SK-N-SH treated with all-trans-retinoic acid at 6 μM for 48 hours (cell line): ENCODE measurements around the gene HPGD.

Experiments
- ATAC-seq: fragments of 200-7000 bp; cut with Tn5 transposase; 3 replicates; pipeline ENCODE4 v1.9.1; 2020; ENCODE audit warnings: mild to moderate bottlenecking, moderate library complexity
- BACH2 ChIP-seq: fragments of 250-450 bp; sonication (Bioruptor Pico); IDR thresholded peaks from 2 replicates; pipeline ENCODE4 v1.9.0; 2021; ENCODE audit warnings: mild to moderate bottlenecking, borderline replicate concordance
- CSDC2 ChIP-seq: fragments of 250-450 bp; sonication (Bioruptor Pico); IDR thresholded peaks from 2 replicates; pipeline ENCODE4 v1.5.0; 2020; ENCODE audit warnings: mild to moderate bottlenecking, moderate library complexity
- CSRNP3 ChIP-seq: fragments of 250-450 bp; sonication (Bioruptor Pico); IDR thresholded peaks from 2 replicates; pipeline ENCODE4 v1.5.1; 2021; ENCODE audit warnings: mild to moderate bottlenecking, moderate library complexity
- ESRRG ChIP-seq: fragments of 250-450 bp; sonication (Bioruptor Pico); IDR thresholded peaks from 2 replicates; pipeline ENCODE4 v1.6.1; 2021; ENCODE audit warnings: mild to moderate bottlenecking
- ISL1 ChIP-seq: fragments of 250-450 bp; sonication (Bioruptor Pico); IDR thresholded peaks from 2 replicates; pipeline ENCODE4 v2.1.2; 2022; ENCODE audit warnings: mild to moderate bottlenecking, moderate library complexity
- PPARA ChIP-seq: fragments of 250-450 bp; sonication (Bioruptor Pico); IDR thresholded peaks from 2 replicates; pipeline ENCODE4 v1.5.0; 2020; ENCODE audit warnings: mild to moderate bottlenecking, borderline replicate concordance
- RARB ChIP-seq: fragments of 250-450 bp; sonication (Bioruptor Pico); IDR thresholded peaks from 2 replicates; pipeline ENCODE4 v1.8.0; 2021; ENCODE audit warnings: mild to moderate bottlenecking, moderate library complexity
- SNAI2 ChIP-seq: fragments of 250-450 bp; sonication (Bioruptor Pico); IDR thresholded peaks from 2 replicates; pipeline ENCODE4 v1.5.0; 2020; ENCODE audit warnings: mild to moderate bottlenecking, moderate library complexity
- TCF4 ChIP-seq: fragments of 250-450 bp; sonication (Bioruptor Pico); IDR thresholded peaks from 2 replicates; pipeline ENCODE4 v1.8.0; 2021; ENCODE audit warnings: mild to moderate bottlenecking, moderate library complexity, borderline replicate concordance
- TOX ChIP-seq: fragments of 250-450 bp; sonication (Bioruptor Pico); IDR thresholded peaks from 2 replicates; pipeline ENCODE4 v1.8.0; 2021; ENCODE audit warnings: mild to moderate bottlenecking, moderate library complexity, borderline replicate concordance
- ZC3H10 ChIP-seq: fragments of 250-450 bp; sonication (Bioruptor Pico); IDR thresholded peaks from 2 replicates; pipeline ENCODE4 v1.5.1; 2021; ENCODE audit warnings: mild to moderate bottlenecking, moderate library complexity
- ZFP3 ChIP-seq: fragments of 250-450 bp; sonication (Bioruptor Pico); IDR thresholded peaks from 2 replicates; pipeline ENCODE4 v1.5.0; 2020; ENCODE audit warnings: mild to moderate bottlenecking, moderate library complexity
- ZNF565 ChIP-seq: fragments of 450-650 bp; formaldehyde crosslinking; conservative IDR thresholded peaks from 2 replicates; pipeline ENCODE4 v1.5.0; 2020; ENCODE audit warnings: low read depth, mild to moderate bottlenecking, moderate library complexity
- ZNF70 ChIP-seq: fragments of 450-650 bp; formaldehyde crosslinking; IDR thresholded peaks from 2 replicates; pipeline ENCODE4 v1.5.0; 2020; ENCODE audit warnings: mild to moderate bottlenecking, moderate library complexity
- ZNF8 ChIP-seq: fragments of 450-650 bp; formaldehyde crosslinking; IDR thresholded peaks from 2 replicates; pipeline ENCODE4 v1.5.0; 2020; ENCODE audit warnings: mild to moderate bottlenecking, moderate library complexity
- TF ChIP-seq, protein P1 (sequence below): fragments of 250-450 bp; sonication (Bioruptor Pico); IDR thresholded peaks from 2 replicates; pipeline ENCODE4 v1.5.0; 2020; ENCODE audit warnings: mild to moderate bottlenecking, moderate library complexity
- TF ChIP-seq, protein P2 (sequence below): fragments of 250-450 bp; sonication (Bioruptor Pico); IDR thresholded peaks from 2 replicates; pipeline ENCODE4 v1.5.1; 2020; ENCODE audit warnings: low read depth, mild to moderate bottlenecking, moderate library complexity
- TF ChIP-seq, protein P3 (sequence below): fragments of 250-450 bp; sonication (Bioruptor Pico); IDR thresholded peaks from 2 replicates; pipeline ENCODE4 v1.8.0; 2020; ENCODE audit warnings: mild to moderate bottlenecking, moderate library complexity, borderline replicate concordance
- TF ChIP-seq, protein P4 (sequence below): fragments of 250-450 bp; sonication (Bioruptor Pico); IDR thresholded peaks from 2 replicates; pipeline ENCODE4 v1.8.0; 2021; ENCODE audit warnings: low read depth, mild to moderate bottlenecking, moderate library complexity, borderline replicate concordance

HPGD gene

GRCh38 chr4:174563399-174563798 lies 41.1 kb upstream of the HPGD start (continued):
- no peak for TF ChIP-seq ZFP3 (CRISPR knock-in tag)
- no peak for TF ChIP-seq ISL1
- TF ChIP-seq CSDC2, result no peak
- TF ChIP-seq SNAI2, result no peak
- no peak for TF ChIP-seq RARB (CRISPR knock-in tag)
- TF ChIP-seq, protein P1, sequence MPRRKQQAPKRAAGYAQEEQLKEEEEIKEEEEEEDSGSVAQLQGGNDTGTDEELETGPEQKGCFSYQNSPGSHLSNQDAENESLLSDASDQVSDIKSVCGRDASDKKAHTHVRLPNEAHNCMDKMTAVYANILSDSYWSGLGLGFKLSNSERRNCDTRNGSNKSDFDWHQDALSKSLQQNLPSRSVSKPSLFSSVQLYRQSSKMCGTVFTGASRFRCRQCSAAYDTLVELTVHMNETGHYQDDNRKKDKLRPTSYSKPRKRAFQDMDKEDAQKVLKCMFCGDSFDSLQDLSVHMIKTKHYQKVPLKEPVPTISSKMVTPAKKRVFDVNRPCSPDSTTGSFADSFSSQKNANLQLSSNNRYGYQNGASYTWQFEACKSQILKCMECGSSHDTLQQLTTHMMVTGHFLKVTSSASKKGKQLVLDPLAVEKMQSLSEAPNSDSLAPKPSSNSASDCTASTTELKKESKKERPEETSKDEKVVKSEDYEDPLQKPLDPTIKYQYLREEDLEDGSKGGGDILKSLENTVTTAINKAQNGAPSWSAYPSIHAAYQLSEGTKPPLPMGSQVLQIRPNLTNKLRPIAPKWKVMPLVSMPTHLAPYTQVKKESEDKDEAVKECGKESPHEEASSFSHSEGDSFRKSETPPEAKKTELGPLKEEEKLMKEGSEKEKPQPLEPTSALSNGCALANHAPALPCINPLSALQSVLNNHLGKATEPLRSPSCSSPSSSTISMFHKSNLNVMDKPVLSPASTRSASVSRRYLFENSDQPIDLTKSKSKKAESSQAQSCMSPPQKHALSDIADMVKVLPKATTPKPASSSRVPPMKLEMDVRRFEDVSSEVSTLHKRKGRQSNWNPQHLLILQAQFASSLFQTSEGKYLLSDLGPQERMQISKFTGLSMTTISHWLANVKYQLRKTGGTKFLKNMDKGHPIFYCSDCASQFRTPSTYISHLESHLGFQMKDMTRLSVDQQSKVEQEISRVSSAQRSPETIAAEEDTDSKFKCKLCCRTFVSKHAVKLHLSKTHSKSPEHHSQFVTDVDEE (CRISPR knock-in tag), result no peak
- no peak for TF ChIP-seq TCF4

GRCh38 chr4:174561560-174561959 lies 39.3 kb upstream of the HPGD start:
- no peak for TF ChIP-seq BACH2 (CRISPR knock-in tag)
- no peak for TF ChIP-seq CSRNP3 (CRISPR knock-in tag)
- TF ChIP-seq, protein P2, sequence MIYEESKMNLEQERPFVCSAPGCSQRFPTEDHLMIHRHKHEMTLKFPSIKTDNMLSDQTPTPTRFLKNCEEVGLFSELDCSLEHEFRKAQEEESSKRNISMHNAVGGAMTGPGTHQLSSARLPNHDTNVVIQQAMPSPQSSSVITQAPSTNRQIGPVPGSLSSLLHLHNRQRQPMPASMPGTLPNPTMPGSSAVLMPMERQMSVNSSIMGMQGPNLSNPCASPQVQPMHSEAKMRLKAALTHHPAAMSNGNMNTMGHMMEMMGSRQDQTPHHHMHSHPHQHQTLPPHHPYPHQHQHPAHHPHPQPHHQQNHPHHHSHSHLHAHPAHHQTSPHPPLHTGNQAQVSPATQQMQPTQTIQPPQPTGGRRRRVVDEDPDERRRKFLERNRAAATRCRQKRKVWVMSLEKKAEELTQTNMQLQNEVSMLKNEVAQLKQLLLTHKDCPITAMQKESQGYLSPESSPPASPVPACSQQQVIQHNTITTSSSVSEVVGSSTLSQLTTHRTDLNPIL (CRISPR knock-in tag), result no peak
- TF ChIP-seq ZC3H10, result no peak
- TF ChIP-seq, protein P3, sequence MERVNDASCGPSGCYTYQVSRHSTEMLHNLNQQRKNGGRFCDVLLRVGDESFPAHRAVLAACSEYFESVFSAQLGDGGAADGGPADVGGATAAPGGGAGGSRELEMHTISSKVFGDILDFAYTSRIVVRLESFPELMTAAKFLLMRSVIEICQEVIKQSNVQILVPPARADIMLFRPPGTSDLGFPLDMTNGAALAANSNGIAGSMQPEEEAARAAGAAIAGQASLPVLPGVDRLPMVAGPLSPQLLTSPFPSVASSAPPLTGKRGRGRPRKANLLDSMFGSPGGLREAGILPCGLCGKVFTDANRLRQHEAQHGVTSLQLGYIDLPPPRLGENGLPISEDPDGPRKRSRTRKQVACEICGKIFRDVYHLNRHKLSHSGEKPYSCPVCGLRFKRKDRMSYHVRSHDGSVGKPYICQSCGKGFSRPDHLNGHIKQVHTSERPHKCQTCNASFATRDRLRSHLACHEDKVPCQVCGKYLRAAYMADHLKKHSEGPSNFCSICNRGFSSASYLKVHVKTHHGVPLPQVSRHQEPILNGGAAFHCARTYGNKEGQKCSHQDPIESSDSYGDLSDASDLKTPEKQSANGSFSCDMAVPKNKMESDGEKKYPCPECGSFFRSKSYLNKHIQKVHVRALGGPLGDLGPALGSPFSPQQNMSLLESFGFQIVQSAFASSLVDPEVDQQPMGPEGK, result no peak
- no peak for TF ChIP-seq ZFP3 (CRISPR knock-in tag)
- TF ChIP-seq ISL1, result no peak
- TF ChIP-seq, protein P4, sequence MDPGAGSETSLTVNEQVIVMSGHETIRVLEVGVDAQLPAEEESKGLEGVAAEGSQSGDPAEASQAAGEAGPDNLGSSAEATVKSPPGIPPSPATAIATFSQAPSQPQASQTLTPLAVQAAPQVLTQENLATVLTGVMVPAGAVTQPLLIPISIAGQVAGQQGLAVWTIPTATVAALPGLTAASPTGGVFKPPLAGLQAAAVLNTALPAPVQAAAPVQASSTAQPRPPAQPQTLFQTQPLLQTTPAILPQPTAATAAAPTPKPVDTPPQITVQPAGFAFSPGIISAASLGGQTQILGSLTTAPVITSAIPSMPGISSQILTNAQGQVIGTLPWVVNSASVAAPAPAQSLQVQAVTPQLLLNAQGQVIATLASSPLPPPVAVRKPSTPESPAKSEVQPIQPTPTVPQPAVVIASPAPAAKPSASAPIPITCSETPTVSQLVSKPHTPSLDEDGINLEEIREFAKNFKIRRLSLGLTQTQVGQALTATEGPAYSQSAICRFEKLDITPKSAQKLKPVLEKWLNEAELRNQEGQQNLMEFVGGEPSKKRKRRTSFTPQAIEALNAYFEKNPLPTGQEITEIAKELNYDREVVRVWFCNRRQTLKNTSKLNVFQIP (CRISPR knock-in tag), result no peak
- no peak for TF ChIP-seq PPARA (CRISPR knock-in tag)
- no peak for TF ChIP-seq ZNF565
- ATAC-seq, result no peak

DNA sequence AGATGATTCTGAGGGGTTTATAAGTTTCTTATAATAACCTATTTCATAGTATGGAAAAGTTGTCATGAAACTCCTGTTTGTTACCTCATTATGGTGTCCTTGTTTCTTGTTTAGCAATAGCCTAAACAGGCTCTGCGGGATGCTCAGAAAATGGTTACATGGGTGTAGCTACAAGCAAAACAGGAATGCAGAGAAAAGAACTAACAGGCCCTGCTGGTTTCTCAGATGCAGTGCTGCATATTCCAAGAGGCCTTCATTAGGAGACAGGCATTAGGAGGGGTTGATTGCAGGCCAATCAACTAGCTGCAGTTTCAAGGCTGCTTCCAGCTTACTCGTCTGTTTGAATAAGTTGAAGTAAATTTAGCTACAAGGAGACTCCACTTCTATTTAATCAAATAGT lies 37.6 kb upstream of the HPGD start:
- TF ChIP-seq, protein P4 (CRISPR knock-in tag), result no peak
- TF ChIP-seq ZFP3 (CRISPR knock-in tag) (no peak), TOX (CRISPR knock-in tag) (no peak), ESRRG (CRISPR knock-in tag) (no peak), ZNF70 (CRISPR knock-in tag) (no peak), TCF4 (no peak), ZC3H10 (no peak), CSRNP3 (CRISPR knock-in tag) (no peak), ZNF8 (CRISPR knock-in tag) (no peak)
- TF ChIP-seq, protein P1 (CRISPR knock-in tag), result no peak
- no peak for ATAC-seq
